OCI-LY3 (cell line): Measurements from ENCODE around the gene LTA4H.

Experiments used
- H2AFZ ChIP-seq: fragments of 200-600, 300-600 bp; shearing (Covaris generic); 2 replicates; pipeline ENCODE4 v1.6.0; 2014; ENCODE audit warnings: antibody characterized with exemption, low read depth, low read length
- H3K27ac ChIP-seq: fragments of 200-600, 300-600 bp; sonication (generic); 2 replicates; pipeline ENCODE4 v1.5.1; 2014; ENCODE audit warnings: mild to moderate bottlenecking, low read length, moderate library complexity, mixed read lengths
- H3K27me3 ChIP-seq: fragments of 200-600, 300-600 bp; sonication (generic); 2 replicates; pipeline ENCODE4 v1.6.1; 2014; ENCODE audit warnings: low read depth, low read length, mixed read lengths
- H3K36me3 ChIP-seq: fragments of 200-600, 300-600 bp; sonication (generic); replicated peaks from 2 replicates; pipeline ENCODE3; 2014; ENCODE audit warnings: low read depth, low read length, mixed read lengths
- H3K4me1 ChIP-seq: fragments of 300-600, 200-600 bp; sonication (generic); 2 replicates; pipeline ENCODE4 v1.6.1; 2014; ENCODE audit warnings: low read length, mixed read lengths
- H3K4me2 ChIP-seq: fragments of 200-600, 300-600 bp; sonication (generic); 2 replicates; pipeline ENCODE4 v1.6.1; 2014; ENCODE audit warnings: low read length, mixed read lengths
- H3K4me3 ChIP-seq: fragments of 300-600, 200-600 bp; sonication (generic); 2 replicates; pipeline ENCODE4 v1.5.1; 2014; ENCODE audit warnings: antibody characterized with exemption, mild to moderate bottlenecking, low read length, moderate library complexity
- H3K79me2 ChIP-seq: fragments of 300-600, 200-600 bp; shearing (Covaris generic); 2 replicates; pipeline ENCODE4 v1.6.1; 2014; ENCODE audit warnings: mild to moderate bottlenecking, low read length, mixed read lengths
- H3K9ac ChIP-seq: fragments of 300-600, 200-600 bp; shearing (Covaris generic); 2 replicates; pipeline ENCODE4 v1.6.0; 2014; ENCODE audit warnings: mild to moderate bottlenecking, low read length, moderate library complexity
- H3K9me3 ChIP-seq: fragments of 200-600, 300-600 bp; shearing (Covaris generic); 2 replicates; pipeline ENCODE4 v1.6.1; 2014; ENCODE audit warnings: low read length, mixed read lengths; ENCODE audit not compliant: insufficient read depth
- H4K20me1 ChIP-seq: fragments of 200-600, 300-600 bp; sonication (generic); 2 replicates; pipeline ENCODE4 v1.6.1; 2016; ENCODE audit warnings: low read length, mixed read lengths; ENCODE audit not compliant: insufficient read depth
- EZH2phosphoT487 ChIP-seq: fragments of 200-600 bp; shearing (Covaris generic); IDR thresholded peaks from 2 replicates; pipeline ENCODE4 v1.6.1; 2018; ENCODE audit warnings: antibody characterized with exemption, mixed run types, low read depth
- TF ChIP-seq, protein P1 (sequence below): fragments of 200-600, 300-600 bp; sonication (generic); IDR thresholded peaks from 2 replicates; pipeline ENCODE4 v1.5.1; 2014; ENCODE audit warnings: antibody characterized with exemption, low read length, low read depth

The LTA4H gene

DNA sequence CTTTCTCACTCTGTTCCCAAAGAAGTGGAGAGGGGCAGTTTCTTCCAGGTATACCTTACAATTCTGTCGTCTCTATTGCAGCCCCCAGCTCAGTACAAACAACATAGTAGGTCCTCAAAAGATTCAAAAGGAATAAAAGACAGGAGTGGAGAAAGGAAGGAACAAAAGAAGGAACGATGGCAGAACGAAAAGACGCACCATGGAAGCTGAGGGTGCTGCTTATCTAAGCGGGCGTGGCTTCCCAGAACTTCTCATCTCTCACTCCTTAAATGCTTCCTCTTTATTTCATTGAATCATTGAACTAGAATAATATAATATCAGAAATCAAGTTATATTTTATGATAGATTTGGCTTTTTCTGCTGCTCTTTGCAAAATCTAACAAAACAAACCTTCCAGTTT lies 13.7 kb upstream of the LTA4H start:
- H2AFZ ChIP-seq = no peak overlapping the region
- peaks cover 20% of the 10 kb centered on the region for H3K4me1 ChIP-seq
- H3K36me3 ChIP-seq = no peaks in the 10 kb centered on the region
- TF ChIP-seq EZH2phosphoT487 = no peak
- TF ChIP-seq, protein P1, sequence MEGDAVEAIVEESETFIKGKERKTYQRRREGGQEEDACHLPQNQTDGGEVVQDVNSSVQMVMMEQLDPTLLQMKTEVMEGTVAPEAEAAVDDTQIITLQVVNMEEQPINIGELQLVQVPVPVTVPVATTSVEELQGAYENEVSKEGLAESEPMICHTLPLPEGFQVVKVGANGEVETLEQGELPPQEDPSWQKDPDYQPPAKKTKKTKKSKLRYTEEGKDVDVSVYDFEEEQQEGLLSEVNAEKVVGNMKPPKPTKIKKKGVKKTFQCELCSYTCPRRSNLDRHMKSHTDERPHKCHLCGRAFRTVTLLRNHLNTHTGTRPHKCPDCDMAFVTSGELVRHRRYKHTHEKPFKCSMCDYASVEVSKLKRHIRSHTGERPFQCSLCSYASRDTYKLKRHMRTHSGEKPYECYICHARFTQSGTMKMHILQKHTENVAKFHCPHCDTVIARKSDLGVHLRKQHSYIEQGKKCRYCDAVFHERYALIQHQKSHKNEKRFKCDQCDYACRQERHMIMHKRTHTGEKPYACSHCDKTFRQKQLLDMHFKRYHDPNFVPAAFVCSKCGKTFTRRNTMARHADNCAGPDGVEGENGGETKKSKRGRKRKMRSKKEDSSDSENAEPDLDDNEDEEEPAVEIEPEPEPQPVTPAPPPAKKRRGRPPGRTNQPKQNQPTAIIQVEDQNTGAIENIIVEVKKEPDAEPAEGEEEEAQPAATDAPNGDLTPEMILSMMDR = no peak
- 0 out of 2 replicates have a peak, but pooled peaks cover 3% of the 10 kb centered on the region for H3K9me3 ChIP-seq
- no peak overlapping the region for H3K27ac ChIP-seq
- H3K4me2 ChIP-seq = no peak overlapping the region
- H3K79me2 ChIP-seq = no peaks in the 10 kb centered on the region
- peaks cover 8% of the 10 kb centered on the region; the same call in 1 of the 2 replicates for H3K27me3 ChIP-seq
- H3K4me3 ChIP-seq = no peak overlapping the region
- H4K20me1 ChIP-seq = no peaks in the 10 kb centered on the region
- H3K9ac ChIP-seq = no peak overlapping the region

DNA sequence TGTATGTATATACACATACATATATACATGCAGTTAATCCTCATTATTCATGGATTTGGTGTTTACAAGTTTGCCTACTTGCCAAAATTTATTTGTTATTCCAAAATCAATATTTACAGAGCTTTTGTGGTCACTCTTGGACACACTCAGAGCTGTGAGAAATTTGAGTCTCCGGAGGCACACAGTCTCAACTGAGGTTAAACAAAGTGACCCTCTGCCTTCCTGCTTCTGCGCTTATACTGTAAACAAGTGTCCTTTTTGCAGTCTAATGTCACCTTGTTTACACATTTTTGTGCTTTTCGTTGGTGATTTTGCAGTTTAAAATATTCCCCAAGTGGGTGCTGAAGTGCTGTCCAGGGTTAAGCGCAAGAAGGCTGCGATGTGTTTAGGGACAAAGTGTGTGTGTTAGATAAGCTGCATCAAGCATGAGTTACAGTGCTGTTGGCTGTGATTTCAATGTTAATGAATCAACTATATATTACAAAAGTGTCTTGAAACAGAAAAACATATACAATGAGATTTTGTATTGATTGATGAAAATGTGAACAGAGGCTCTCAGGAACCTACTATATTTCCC lies 13.1 kb upstream of the LTA4H start:
- TF ChIP-seq, protein P1 = no peak
- TF ChIP-seq EZH2phosphoT487 = no peak
- Histone ChIP-seq H3K4me1 (peaks cover 20% of the 10 kb centered on the region), H2AFZ (no peak overlapping the region), H3K27ac (no peak overlapping the region), H4K20me1 (no peaks in the 10 kb centered on the region), H3K4me2 (peak overlapping the region; percentile 54; the same call in 1 of the 2 replicates), H3K9ac (no peak overlapping the region), H3K9me3 (no peaks in the 10 kb centered on the region), H3K4me3 (no peak overlapping the region), H3K36me3 (no peaks in the 10 kb centered on the region), H3K27me3 (peaks cover 11% of the 10 kb centered on the region; the same call in 1 of the 2 replicates), H3K79me2 (no peaks in the 10 kb centered on the region)

DNA sequence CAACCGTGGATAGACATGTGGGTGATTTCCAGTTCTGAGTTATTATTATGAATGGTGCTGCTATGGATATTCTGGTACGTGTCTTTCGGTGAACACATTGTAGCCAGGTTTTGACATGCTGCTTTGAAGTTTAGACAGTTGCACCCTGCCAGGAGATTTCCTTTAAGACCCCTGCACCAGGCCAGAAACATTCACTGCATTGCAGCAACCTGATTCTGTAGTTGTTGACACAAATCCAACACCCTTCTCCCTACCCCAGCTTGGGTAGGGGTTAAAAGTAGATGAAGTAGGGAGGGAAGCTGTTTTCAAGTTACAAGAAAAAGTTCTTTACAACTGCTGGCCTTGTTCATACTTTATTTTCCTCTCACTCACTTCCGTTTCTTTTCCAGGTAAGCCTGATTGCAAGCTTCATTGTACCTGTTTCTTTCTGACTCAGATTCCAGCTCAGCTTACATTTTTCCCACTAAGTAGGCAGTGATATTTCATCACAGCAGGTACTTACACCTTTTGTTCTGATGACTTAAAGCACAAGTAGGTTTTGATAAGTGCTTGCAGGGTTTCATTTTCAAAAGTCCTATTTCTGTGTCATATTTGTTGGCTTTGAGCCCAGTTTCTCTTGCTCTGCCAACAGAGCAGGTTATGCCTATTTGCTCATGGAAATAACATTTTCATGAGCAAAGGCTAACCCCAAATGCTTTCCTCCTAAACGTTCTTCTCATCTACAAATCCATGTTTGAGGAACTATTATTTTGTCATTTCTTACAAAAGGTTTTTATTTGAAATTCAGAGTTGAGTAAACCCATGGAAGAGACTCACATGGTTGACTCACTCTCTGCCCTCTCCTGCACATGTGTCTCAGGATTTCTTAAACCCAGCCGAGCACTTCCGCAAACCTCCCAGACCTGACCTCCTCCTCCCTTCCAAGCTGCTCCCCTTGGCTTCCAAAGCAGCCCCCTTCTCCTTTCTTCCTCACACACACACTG lies 12.1 kb upstream of the LTA4H start:
- no peak overlapping the region for H2AFZ ChIP-seq
- H3K4me1 ChIP-seq = peaks cover 20% of the 10 kb centered on the region
- H3K27ac ChIP-seq = no peak overlapping the region

More for the DNA sequence above, 12.1 kb upstream of the LTA4H start:
- Histone ChIP-seq H3K27me3 (peaks cover 11% of the 10 kb centered on the region; the same call in 1 of the 2 replicates), H3K4me3 (peak overlapping the region; percentile 19; the same call in 1 of the 2 replicates), H3K9me3 (no peaks in the 10 kb centered on the region), H3K36me3 (no peaks in the 10 kb centered on the region), H3K79me2 (no peaks in the 10 kb centered on the region), H4K20me1 (no peaks in the 10 kb centered on the region), H3K9ac (no peak overlapping the region), H3K4me2 (peak overlapping the region; percentile 54)
- TF ChIP-seq, protein P1 = no peak
- no peak for TF ChIP-seq EZH2phosphoT487
